Left ventricle myocardium inferior (tissue), 1 donor: ENCODE measurements around the gene MTFR1L. TPM values are rescaled to one million over a fixed set of nuclear protein-coding genes. Genes with fewer than 3 reads are reported as not detected.

Source experiments
- DNase-seq: peaks from one replicate; pipeline ENCODE4 v3.0.0-alpha.2; 2020
- H3K27ac ChIP-seq: fragments of 200-600 bp; replicated peaks from 2 replicates; pipeline ENCODE4 v1.8.0; 2021
- H3K27me3 ChIP-seq: fragments of 200-600 bp; 2 replicates; pipeline ENCODE4 v1.8.0; 2021; ENCODE audit warnings: low read depth
- H3K36me3 ChIP-seq: fragments of 200-600 bp; 2 replicates; pipeline ENCODE4 v1.8.0; 2021
- H3K4me1 ChIP-seq: fragments of 200-600 bp; 2 replicates; pipeline ENCODE4 v1.8.0; 2021
- H3K4me3 ChIP-seq: fragments of 200-600 bp; 2 replicates; pipeline ENCODE4 v1.8.0; 2021; ENCODE audit warnings: mild to moderate bottlenecking, moderate library complexity
- H3K9me3 ChIP-seq: fragments of 200-600 bp; replicated peaks from 2 replicates; pipeline ENCODE4 v1.8.0; 2021
- intact Hi-C: fragments of 100-400 bp; cut with micrococcal nuclease; formaldehyde crosslinking; loops from one replicate; pipeline ENCODE4 v1.11.0; 2022
- total RNA-seq: library from RNA; stranded (reverse); fragmentation: NEBNext Ultra II Directional; extraction: Animal tissue kit (Norgen Biotek cat#: 25700); gene quantifications from one replicate; pipeline ENCODE4 v1.2.1, GENCODE V29; 2021
- TF ChIP-seq, protein P1 (sequence below): fragments of 200-600 bp; IDR thresholded peaks from 2 replicates; pipeline ENCODE4 v1.8.0; 2021; ENCODE audit warnings: antibody characterized with exemption, mild to moderate bottlenecking, borderline replicate concordance
- donor health status: DM: no; HTN: yes; CAD: no; lungs with severe emphysema.

Gene MTFR1L
- total RNA-seq, 1 donor from 2014 or later = 252 TPM

DNA sequence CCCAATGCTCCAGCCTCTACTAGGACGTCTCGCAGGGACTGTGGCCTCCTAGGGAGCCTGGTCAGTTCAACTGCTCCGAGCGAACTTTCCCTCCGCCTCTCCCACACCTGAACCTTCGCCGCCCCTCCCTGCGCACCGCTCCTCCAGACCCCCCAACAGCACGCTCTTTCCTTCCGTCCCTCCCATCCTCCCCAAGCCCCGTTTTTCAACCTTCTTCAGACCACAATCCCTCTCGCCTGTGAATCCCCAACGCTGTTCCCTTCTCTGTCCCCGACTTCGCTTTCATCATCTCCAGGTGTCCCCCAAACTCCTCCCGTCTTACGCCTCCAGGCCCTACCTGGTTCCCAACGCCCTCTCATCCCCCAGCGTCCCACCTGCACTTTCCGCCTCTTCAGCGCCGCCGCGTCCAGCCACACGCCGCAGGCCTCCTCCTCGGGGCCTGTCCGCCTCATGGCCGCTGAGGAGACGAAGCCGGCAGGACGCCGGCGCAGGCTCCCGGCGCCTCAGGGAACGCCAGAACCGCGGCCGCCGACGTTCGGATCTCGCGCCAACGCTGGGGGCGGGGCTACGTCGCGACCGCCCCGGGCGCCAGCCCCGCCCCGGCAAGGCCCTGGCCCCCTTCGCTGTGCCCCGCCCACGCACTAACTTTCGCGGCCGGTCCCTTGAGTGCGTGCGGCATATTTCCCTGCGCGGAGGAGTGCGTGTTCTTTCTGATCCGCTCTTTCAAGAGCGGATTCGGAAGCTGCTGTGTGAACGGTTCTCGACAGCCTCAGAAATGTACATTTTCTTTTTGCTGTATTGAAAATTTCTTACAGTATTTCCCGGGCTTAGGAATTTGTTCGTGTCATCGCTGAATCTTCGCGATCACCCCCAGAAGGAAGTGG, 39.4 kb downstream of the MTFR1L start, which contains the start of gene AUNIP:
Gene AUNIP, minus strand, starts transcription at position 552 of the 884 bp plus-strand sequence. Its CDS starts 100 bp downstream, at position 452.
- H3K27me3 ChIP-seq = no peaks in the 10 kb centered on the region
- H3K36me3 ChIP-seq = no peaks in the 10 kb centered on the region
- DNase-seq = peak; percentile 87
- TF ChIP-seq, protein P1, sequence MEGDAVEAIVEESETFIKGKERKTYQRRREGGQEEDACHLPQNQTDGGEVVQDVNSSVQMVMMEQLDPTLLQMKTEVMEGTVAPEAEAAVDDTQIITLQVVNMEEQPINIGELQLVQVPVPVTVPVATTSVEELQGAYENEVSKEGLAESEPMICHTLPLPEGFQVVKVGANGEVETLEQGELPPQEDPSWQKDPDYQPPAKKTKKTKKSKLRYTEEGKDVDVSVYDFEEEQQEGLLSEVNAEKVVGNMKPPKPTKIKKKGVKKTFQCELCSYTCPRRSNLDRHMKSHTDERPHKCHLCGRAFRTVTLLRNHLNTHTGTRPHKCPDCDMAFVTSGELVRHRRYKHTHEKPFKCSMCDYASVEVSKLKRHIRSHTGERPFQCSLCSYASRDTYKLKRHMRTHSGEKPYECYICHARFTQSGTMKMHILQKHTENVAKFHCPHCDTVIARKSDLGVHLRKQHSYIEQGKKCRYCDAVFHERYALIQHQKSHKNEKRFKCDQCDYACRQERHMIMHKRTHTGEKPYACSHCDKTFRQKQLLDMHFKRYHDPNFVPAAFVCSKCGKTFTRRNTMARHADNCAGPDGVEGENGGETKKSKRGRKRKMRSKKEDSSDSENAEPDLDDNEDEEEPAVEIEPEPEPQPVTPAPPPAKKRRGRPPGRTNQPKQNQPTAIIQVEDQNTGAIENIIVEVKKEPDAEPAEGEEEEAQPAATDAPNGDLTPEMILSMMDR = no peak
- H3K4me1 ChIP-seq = peaks cover 24% of the 10 kb centered on the region
- intact Hi-C loops = no loop called here
- peak within 1 kb of the TSS; percentile 75 for H3K27ac ChIP-seq
- no peaks in the 10 kb centered on the region for H3K9me3 ChIP-seq
- H3K4me3 ChIP-seq = peak within 1 kb of the TSS; percentile 66

DNA sequence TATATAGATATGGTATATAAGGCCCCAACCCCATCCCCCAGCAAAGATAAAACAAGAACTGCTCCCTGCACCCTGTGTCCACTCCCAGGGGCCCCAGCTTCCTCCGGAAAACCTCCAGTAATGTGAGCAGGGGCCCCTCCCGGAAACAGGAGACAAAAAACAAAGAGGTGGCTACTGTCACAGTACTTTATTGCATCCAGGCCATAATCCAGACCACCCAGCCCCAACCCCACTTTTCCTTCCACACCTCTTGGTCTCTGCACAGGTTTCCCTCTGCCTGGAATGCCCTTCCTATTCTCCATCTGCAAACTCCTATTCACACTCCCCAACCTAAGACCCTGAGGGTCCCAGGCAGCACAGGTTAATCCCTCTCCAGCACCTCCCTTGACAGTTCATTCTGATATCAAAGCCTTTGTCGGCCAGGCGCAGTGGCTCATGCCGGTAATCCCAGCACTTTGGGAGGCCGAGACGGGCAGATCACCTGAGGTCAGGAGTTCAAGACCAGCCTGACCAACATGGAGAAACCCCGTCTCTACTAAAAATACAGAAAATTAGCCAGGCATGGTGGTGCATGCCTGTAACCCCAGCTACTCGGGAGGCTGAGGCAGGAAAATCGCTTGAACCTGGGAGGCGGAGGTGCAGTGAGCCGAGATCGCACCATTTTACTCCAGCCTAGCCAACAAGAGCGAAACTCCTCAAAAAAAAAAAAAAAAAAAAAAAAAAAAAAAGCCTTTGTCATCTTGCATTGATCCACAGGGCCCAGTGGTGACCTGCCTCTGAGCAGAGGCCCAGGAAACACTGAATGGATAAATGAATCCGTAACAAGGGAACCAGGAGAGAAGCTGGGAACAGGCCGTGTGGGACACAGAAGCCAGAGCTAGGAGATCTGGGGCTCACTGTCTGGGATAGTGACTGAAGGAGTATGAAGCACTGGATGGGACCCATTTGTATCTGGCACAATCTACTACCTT, 41.8 kb downstream of the MTFR1L start:
- DNase-seq = peak; percentile 31
- Histone ChIP-seq H3K4me1 (peaks cover 24% of the 10 kb centered on the region), H3K27ac (peak overlapping the region; percentile 33), H3K9me3 (no peaks in the 10 kb centered on the region), H3K36me3 (no peaks in the 10 kb centered on the region), H3K4me3 (no peak overlapping the region), H3K27me3 (no peaks in the 10 kb centered on the region)
- TF ChIP-seq, protein P1 = no peak
- intact Hi-C loops = no loop called here

DNA sequence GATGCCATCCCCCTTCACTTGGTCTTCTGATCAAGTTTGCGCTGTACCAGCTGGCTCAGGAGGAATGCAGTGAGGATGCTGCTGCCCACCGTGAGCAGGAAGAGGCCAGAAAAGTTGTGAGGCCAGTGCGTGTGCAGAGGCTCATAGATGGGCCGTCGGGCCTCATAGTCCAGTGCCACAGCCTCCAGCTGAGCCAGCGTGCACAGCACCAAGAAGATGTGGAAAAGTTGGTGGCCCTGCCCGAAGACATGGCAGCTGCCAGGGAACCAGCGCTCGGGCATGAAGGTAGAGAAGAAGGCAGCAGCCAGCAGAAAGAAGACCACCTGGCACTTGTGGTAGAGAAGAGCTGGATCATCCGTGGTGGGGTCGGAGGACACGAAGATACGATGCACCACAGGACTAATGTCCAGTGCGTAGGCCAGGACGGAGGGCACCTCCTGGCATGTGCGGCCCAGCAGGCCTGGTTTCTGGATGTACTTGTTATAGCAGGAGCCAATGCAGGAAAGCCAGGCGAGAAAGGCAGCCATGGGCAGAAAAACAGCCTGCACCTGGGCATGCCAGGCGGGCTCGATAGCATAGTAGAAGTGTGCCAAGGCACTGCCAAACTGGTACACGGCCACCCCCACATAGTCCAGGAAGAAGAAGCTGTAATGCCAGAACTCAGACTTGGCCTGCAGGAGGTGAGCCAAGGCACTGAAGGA, 43.2 kb downstream of the MTFR1L start:
- no peaks in the 10 kb centered on the region for H3K36me3 ChIP-seq
- DNase-seq = no peak
- no peaks in the 10 kb centered on the region for H3K27me3 ChIP-seq
- intact Hi-C loops = no loop called here
- no peaks in the 10 kb centered on the region for H3K9me3 ChIP-seq
- H3K4me3 ChIP-seq = no peak overlapping the region
- peaks cover 24% of the 10 kb centered on the region for H3K4me1 ChIP-seq
- H3K27ac ChIP-seq = no peak overlapping the region
- TF ChIP-seq, protein P1 = no peak

DNA sequence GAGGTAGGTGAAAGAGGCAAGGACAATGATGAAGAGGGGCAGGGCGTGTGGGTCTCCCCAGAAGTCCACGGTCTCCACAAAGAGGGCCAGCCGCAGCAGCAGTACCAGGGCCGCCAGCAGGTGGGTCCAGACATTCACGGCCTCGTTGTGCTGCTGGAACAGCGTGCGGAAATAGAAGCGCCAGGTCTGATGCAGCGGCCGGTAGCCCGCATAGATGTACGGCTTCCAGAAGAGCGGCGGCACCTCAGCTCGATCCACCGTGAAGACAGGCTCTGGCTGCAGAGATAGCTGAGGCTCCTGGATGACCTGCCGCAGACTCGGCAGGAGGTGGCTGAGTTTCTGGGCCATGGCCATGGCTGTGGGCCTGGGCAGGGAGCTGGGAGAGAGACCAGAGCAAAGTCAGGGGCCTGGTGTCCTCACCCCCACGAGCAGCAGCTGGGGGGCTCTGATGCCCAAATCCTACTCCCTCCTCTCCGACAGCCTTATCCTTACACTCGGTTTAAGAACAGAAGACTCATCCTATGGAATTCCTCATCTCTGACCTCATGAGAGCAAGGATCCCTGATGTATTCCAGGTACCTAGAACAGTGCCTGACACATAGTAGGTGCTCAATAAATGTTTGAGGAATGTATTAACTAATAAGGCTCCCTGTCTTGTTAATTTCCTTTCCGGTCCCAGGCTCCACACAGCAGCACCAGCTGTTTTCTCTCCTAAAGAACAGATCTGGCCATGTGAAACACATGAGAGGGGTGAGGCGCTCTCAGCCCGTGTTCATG, 43.9 kb downstream of the MTFR1L start:
- intact Hi-C loops = no loop called here
- H3K27ac ChIP-seq = no peak overlapping the region
- no peaks in the 10 kb centered on the region for H3K36me3 ChIP-seq
- TF ChIP-seq, protein P1 = no peak
- peaks cover 19% of the 10 kb centered on the region for H3K4me1 ChIP-seq
- H3K27me3 ChIP-seq = no peaks in the 10 kb centered on the region
- H3K9me3 ChIP-seq = no peaks in the 10 kb centered on the region
- no peak overlapping the region for H3K4me3 ChIP-seq
- DNase-seq = no peak
